HepG2 (cell line): Measurements from ENCODE around the gene FOXR1. TPM values are rescaled to one million over a fixed set of nuclear protein-coding genes. Genes with fewer than 3 reads are reported as not detected.
A peak's percentile ranks its signal among the peaks of the same experiment; 100 is the strongest.

Experiments used
- ATAC-seq: fragments of 200-7000 bp; cut with Tn5 transposase; 3 replicates; pipeline ENCODE4 v1.9.1; 2020; ENCODE audit warnings: mild to moderate bottlenecking, moderate library complexity
- BruUV-seq: library from RNA; stranded (reverse); fragments of 400-500 nt; replicated peaks from 2 replicates; lab custom pipeline; 2021; lab: Mats Ljungman, UMichigan
- CTCF ChIA-PET: fragments of 300-600 bp; formaldehyde crosslinking; extraction: SDS; loops from one replicate; lab custom pipeline; 2021; ENCODE audit warnings: low total read pairs, inconsistent platforms, low intra/inter-chr PET ratio; lab: Yijun Ruan, JAX
- POLR2A ChIA-PET: fragments of 350-600 bp; sonication (Branson Sonifier 250); formaldehyde crosslinking; loops from one replicate; lab custom pipeline; 2020; ENCODE audit warnings: antibody characterized with exemption, inconsistent platforms; lab: Yijun Ruan, JAX
- DNase-seq: peaks from one replicate; pipeline ENCODE4 v3.0.0-alpha.2; 2015; ENCODE audit warnings: low spot score
- FAIRE-seq: peaks from 3 replicates; lab custom pipeline; 2011; peaks lifted over from hg19 to GRCh38; lab: Jason Lieb, UNC
- H2AFZ ChIP-seq: one replicate; pipeline ENCODE4 v1.6.1; 2011; ENCODE audit warnings: low read length, inconsistent platforms
- H3K27ac ChIP-seq: fragments of 300-600 bp; 3 replicates; pipeline ENCODE4 v1.8.0; 2011; ENCODE audit warnings: mixed run types, mild to moderate bottlenecking, mixed read lengths, low read length, inconsistent platforms; ENCODE audit not compliant: insufficient read depth; ENCODE audit errors: extremely low read length
- H3K27me3 ChIP-seq, 2 experiments: fragments of 200-600 bp in 1 of 2; 2 replicates in 1 of 2; 3 replicates in 1 of 2; pipeline versions ENCODE4 v1.6.0 to v1.8.0; 2011; ENCODE audit warnings: low read length in 2 of 2, mild to moderate bottlenecking in 2 of 2, moderate library complexity in 2 of 2, inconsistent platforms in 1 of 2; ENCODE audit not compliant: insufficient read depth in 2 of 2, control insufficient read depth in 1 of 2
- H3K36me3 ChIP-seq, 2 experiments: fragments of 200-600 bp in 1 of 2; replicated peaks in 1 of 2; 2 replicates in 1 of 2; 3 replicates in 1 of 2; pipeline versions ENCODE4 v1.5.1 to v1.8.0; 2011; ENCODE audit warnings: low read length in 2 of 2, inconsistent platforms in 1 of 2; ENCODE audit not compliant: insufficient read depth in 2 of 2, control insufficient read depth in 1 of 2
- H3K4me1 ChIP-seq: 2 replicates; pipeline ENCODE4 v1.5.1; 2012; ENCODE audit warnings: low read length, inconsistent platforms; ENCODE audit not compliant: insufficient read depth
- H3K4me2 ChIP-seq: 2 replicates; pipeline ENCODE4 v1.6.0; 2011; ENCODE audit warnings: low read depth, low read length, inconsistent platforms
- H3K4me3 ChIP-seq, 3 experiments: fragments of 200-600 bp in 1 of 3; sonication (generic), shearing (Covaris generic) in 1 of 3; replicated peaks in 1 of 3; 2 replicates each; pipeline ENCODE4 v1.5.1; 2011 to 2016; ENCODE audit warnings: low read length in 3 of 3, inconsistent platforms in 2 of 3, low read depth in 2 of 3, mild to moderate bottlenecking in 2 of 3, control low read depth in 1 of 3, mixed read lengths in 1 of 3; ENCODE audit not compliant: insufficient read depth in 1 of 3
- H3K79me2 ChIP-seq: one replicate; pipeline ENCODE4 v1.6.1; 2011; ENCODE audit warnings: low read length, inconsistent platforms; ENCODE audit not compliant: insufficient read depth
- H3K9ac ChIP-seq: 2 replicates; pipeline ENCODE4 v1.6.0; 2011; ENCODE audit warnings: mild to moderate bottlenecking, low read depth, low read length, inconsistent platforms; ENCODE audit not compliant: insufficient read depth
- H3K9me3 ChIP-seq: 2 replicates; pipeline ENCODE4 v1.5.1; 2012; ENCODE audit warnings: mild to moderate bottlenecking, low read length
- H4K20me1 ChIP-seq: 2 replicates; pipeline ENCODE4 v1.6.0; 2011; ENCODE audit warnings: inconsistent platforms, mild to moderate bottlenecking, low read length, moderate library complexity; ENCODE audit not compliant: insufficient read depth
- FOXC1 ChIP-seq: sonication (generic); formaldehyde crosslinking; IDR thresholded peaks from 2 replicates; pipeline ENCODE4 v1.8.0; 2022; ENCODE audit warnings: mild to moderate bottlenecking, missing genetic modification reagents, borderline replicate concordance
- HNF4G ChIP-seq, 2 experiments: sonication (generic) in 1 of 2; formaldehyde crosslinking in 1 of 2; IDR thresholded peaks; 2 replicates each; pipeline versions ENCODE4 v1.4.0 to v1.6.1; 2011 to 2020; ENCODE audit warnings: borderline replicate concordance in 2 of 2, low read depth in 2 of 2, mild to moderate bottlenecking in 2 of 2, low read length in 1 of 2, missing genetic modification reagents in 1 of 2, moderate library complexity in 1 of 2
- MXD4 ChIP-seq: IDR thresholded peaks from 2 replicates; pipeline ENCODE4 v1.6.1; 2016; ENCODE audit warnings: mild to moderate bottlenecking, missing biosample characterization, missing genetic modification reagents
- PHB2 ChIP-seq: fragments of 450-650 bp; IDR thresholded peaks from 2 replicates; pipeline ENCODE4 v1.6.1; 2018; ENCODE audit not compliant: partially characterized antibody
- RBFOX2 ChIP-seq: fragments of 200-400 bp; formaldehyde crosslinking; IDR thresholded peaks from 2 replicates; pipeline ENCODE4 v1.6.1; 2017; ENCODE audit warnings: low read depth, mild to moderate bottlenecking, low read length
- RCOR2 ChIP-seq: IDR thresholded peaks from 2 replicates; pipeline ENCODE4 v1.6.1; 2016; ENCODE audit warnings: missing biosample characterization, missing genetic modification reagents
- SOX6 ChIP-seq, 2 experiments: fragments of 450-650 bp in 1 of 2; sonication (generic) in 1 of 2; formaldehyde crosslinking in 1 of 2; IDR thresholded peaks; 2 replicates each; pipeline versions ENCODE4 v1.4.0 to v1.6.1; 2017 to 2020; ENCODE audit warnings: antibody characterized with exemption in 1 of 2, mild to moderate bottlenecking in 1 of 2, missing genetic modification reagents in 1 of 2
- SPEN ChIP-seq: sonication (generic); formaldehyde crosslinking; IDR thresholded peaks from 2 replicates; pipeline ENCODE4 v1.5.1; 2020; ENCODE audit warnings: low read depth, mild to moderate bottlenecking, missing genetic modification reagents
- TCF12 ChIP-seq, 2 experiments: fragments of 450-650 bp in 1 of 2; sonication (generic) in 1 of 2; formaldehyde crosslinking in 1 of 2; IDR thresholded peaks; 2 replicates each; pipeline versions ENCODE4 v1.6.1 to v1.8.0; 2017 to 2022; ENCODE audit warnings: antibody characterized with exemption in 1 of 2, mild to moderate bottlenecking in 1 of 2, missing genetic modification reagents in 1 of 2, moderate library complexity in 1 of 2
- ZNF615 ChIP-seq: sonication (generic); formaldehyde crosslinking; IDR thresholded peaks from 2 replicates; pipeline ENCODE4 v1.5.0; 2020; ENCODE audit warnings: mild to moderate bottlenecking, missing genetic modification reagents, borderline replicate concordance
- ZSCAN31 ChIP-seq: sonication (generic); formaldehyde crosslinking; IDR thresholded peaks from 2 replicates; pipeline ENCODE4 v1.5.0; 2020; ENCODE audit warnings: low read depth, mild to moderate bottlenecking, missing genetic modification reagents
- WGBS: methylation state at CpG from one replicate; pipeline ENCODE4 v1.1.6; 2017; ENCODE audit warnings: low lambda C conversion rate; 5-methylcytosine and 5-hydroxymethylcytosine counted together
- in situ Hi-C: cut with HindIII; loops from 2 replicates; pipeline ENCODE4 v1.10.0; 2017; ENCODE audit warnings: low pct_unique_long_range_greater_than_20kb; ENCODE audit not compliant: extremely low pct_ligation_motif_present
- intact Hi-C: fragments of 100-400 bp; cut with micrococcal nuclease; formaldehyde crosslinking; loops from one replicate; pipeline ENCODE4 v1.10.0; 2022; ENCODE audit not compliant: unreplicated experiment
- polyA plus RNA-seq, 8 experiments: library from polyadenylated mRNA; depleted of rRNA in 3 of 8; stranded (reverse) in 7 of 8; unstranded in 1 of 8; fragments of >200 nt; fragmentation: Illumina TruSeq in 4 of 8; extraction: Trizol in 4 of 8; gene quantifications; 2 replicates each; pipeline versions ENCODE4 v1.2.1 to v1.2.3, GENCODE V29; 2011 to 2016; ENCODE audit warnings: low read depth in 4 of 8, missing spikeins in 1 of 8, mixed read lengths in 1 of 8; ENCODE audit not compliant: insufficient read depth in 1 of 8
- total RNA-seq, 5 experiments: library from RNA; depleted of rRNA; stranded (reverse); fragments of >200 nt; fragmentation: Illumina TruSeq; extraction: Trizol; gene quantifications; 2 replicates each; pipeline ENCODE4 v1.2.3, GENCODE V29; 2016; ENCODE audit warnings: low read depth in 1 of 5

The FOXR1 gene
- total and polyA plus RNA-seq, 2 of the 13 experiments (the other 11 are each of a cell fraction or from before 2014, with no cell fraction given): not detected

DNA sequence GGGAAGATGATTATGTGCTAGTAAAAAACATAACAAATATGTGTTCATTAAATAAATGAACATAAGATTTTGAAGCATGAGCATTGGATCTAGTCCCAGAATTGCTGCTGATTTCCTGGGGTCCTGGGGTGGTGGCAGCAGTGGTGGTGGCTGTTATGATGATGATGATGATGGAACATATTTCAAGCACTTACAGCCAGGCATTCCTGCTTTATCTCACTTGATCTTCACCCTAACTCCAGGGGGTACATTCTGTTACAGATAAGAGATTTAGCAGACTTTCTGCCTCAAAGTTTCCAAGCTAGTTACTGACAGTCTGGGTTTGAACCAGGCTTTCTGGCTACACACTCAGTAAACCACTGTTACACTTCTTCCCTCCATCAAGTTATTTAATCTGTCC, 52.2 kb downstream of the FOXR1 start:
- CTCF ChIA-PET: no interaction called here
- DNase-seq: no peak
- intact Hi-C loops: no loop called here
- Histone ChIP-seq H3K27me3 (peaks cover 0 to 3% of the 10 kb centered on the region in 2 experiments; a peak in 2 of 5 replicates), H4K20me1 (peaks cover 5% of the 10 kb centered on the region; the same call in 1 of the 2 replicates), H3K9ac (no peak overlapping the region), H2AFZ (no peak overlapping the region)
- ATAC-seq: no peak
- no peak for TF ChIP-seq SPEN
- no peak for TF ChIP-seq PHB2
- TF ChIP-seq RBFOX2: peak; percentile 45; the same call in 1 of the 2 replicates
- no peak for TF ChIP-seq ZSCAN31 (CRISPR knock-in tag)
- TF ChIP-seq, all 625 proteins: peak for 1
- H3K36me3 ChIP-seq: peaks cover 4% of the 10 kb centered on the region in 2 experiments; a peak in 3 of 5 replicates
- no peaks in the 10 kb centered on the region for H3K9me3 ChIP-seq
- peaks cover 92% of the 10 kb centered on the region for H3K4me1 ChIP-seq
- H3K4me3 ChIP-seq: no peak overlapping the region
- peak overlapping the region; percentile 77 for H3K27ac ChIP-seq
- in situ Hi-C loops: no loop called here
- POLR2A ChIA-PET: interaction anchor here (1.0 to 2.8 kb wide), 5 partner anchors 8 to 71 kb away, joined by 3 to 12 read pairs (median 6); partner anchors contain the start of genes CENATAC and VPS11
- peaks cover 62% of the 10 kb centered on the region for H3K79me2 ChIP-seq
- no peak for FAIRE-seq
- BruUV-seq: no TSS peak
- peak overlapping the region; percentile 99 for H3K4me2 ChIP-seq

DNA sequence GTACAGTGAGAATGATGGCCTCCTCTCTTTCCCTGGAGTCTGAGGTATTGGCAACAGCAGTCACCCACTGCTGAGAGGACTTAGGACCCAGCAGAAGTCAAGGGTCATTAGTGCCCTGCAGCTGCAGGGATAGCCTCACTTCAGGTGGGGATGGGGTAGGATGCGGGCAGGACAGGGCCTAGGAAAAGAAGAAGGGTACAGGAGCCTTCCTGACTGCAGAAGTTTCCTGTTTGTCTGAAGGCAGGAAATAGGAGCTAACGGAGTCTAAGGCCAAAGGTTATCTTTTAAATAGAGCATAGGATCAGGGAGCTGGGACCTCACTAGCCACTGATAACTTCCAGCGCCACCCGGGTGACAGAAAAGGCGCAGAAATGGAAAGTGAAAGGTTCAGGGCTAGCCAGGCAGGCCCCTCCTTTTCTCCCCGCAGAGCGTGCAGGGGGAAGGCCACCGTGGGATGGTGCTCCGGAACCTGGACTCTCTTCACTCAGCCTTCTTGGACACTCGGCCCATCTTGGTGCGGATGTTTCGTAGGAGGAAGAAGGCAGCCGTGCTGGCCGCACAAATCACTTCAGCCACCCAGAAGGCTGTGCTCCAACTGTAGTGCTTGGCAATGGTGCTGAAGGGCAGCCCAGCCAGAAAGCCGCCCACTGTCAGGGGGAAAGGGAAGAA, 53.0 kb downstream of the FOXR1 start:
- H3K79me2 ChIP-seq: peaks cover 63% of the 10 kb centered on the region
- FAIRE-seq (peak; percentile 50), ATAC-seq (peak; percentile 17), DNase-seq (peak; percentile 49)
- H3K27ac ChIP-seq: peak overlapping the region; percentile 77
- H3K36me3 ChIP-seq: peaks cover 4% of the 10 kb centered on the region in 2 experiments; a peak in 3 of 5 replicates
- H2AFZ ChIP-seq: no peak overlapping the region
- BruUV-seq: no TSS peak
- ChIA-PET POLR2A (interaction anchor here (1.1 to 2.8 kb wide), 6 partner anchors 9 to 78 kb away, joined by 3 to 12 read pairs (median 6); partner anchors contain the start of genes CENATAC, DPAGT1, HMBS and VPS11), CTCF (no interaction called here)
- H3K27me3 ChIP-seq: no peaks in the 10 kb centered on the region
- in situ Hi-C loops: no loop called here
- WGBS: 56% methylated on average over 15 of the region's 15 CpGs
- H3K4me1 ChIP-seq: peaks cover 97% of the 10 kb centered on the region
- H3K4me3 ChIP-seq: peak overlapping the region in 1 of 3 experiments; percentile 82; a peak in 2 of 6 replicates
- intact Hi-C loops: no loop called here
- H3K9ac ChIP-seq: no peak overlapping the region
- peak overlapping the region; percentile 99 for H3K4me2 ChIP-seq
- H4K20me1 ChIP-seq: peaks cover 5% of the 10 kb centered on the region; the same call in 1 of the 2 replicates
- H3K9me3 ChIP-seq: no peaks in the 10 kb centered on the region
- no peak for TF ChIP-seq SOX6 (IDR thresholded peaks at IDR 0.05)
- peak; percentile 44 for TF ChIP-seq SOX6 (CRISPR knock-in tag; IDR thresholded peaks at IDR 0.05)
- TF ChIP-seq ZNF615 (CRISPR knock-in tag): 0 out of 2 replicates have a peak, but pooled peaks have one; percentile 36
- no peak for TF ChIP-seq TCF12 (IDR thresholded peaks at IDR 0.05)
- TF ChIP-seq TCF12 (CRISPR knock-in tag; IDR thresholded peaks at IDR 0.05): no peak
- 0 out of 2 replicates have a peak, but pooled peaks have one; percentile 20 for TF ChIP-seq MXD4
- TF ChIP-seq HNF4G (IDR thresholded peaks at IDR 0.05; ENCODE audit: borderline replicate concordance, low read depth, low read length): peak; percentile 46
- TF ChIP-seq HNF4G (CRISPR knock-in tag; IDR thresholded peaks at IDR 0.05; ENCODE audit: borderline replicate concordance, low read depth): 0 out of 2 replicates have a peak, but pooled peaks have one; percentile 17
- TF ChIP-seq RCOR2 (CRISPR knock-in tag): no peak
- peak; percentile 65; the same call in 1 of the 2 replicates for TF ChIP-seq FOXC1 (CRISPR knock-in tag)
